Activated naive CD4-positive, alpha-beta T cell treated with anti-CD3 and anti-CD28 coated beads, Interleukin-2, amount 50 U/mL, for 24 hours (primary cell): ENCODE measurements around the gene VANGL2.

Experiments
- H3K27ac Mint-ChIP-seq: one replicate; pipeline ENCODE4 v1.8.0; 2021; ENCODE audit warnings: mild to moderate bottlenecking, mixed read lengths
- H3K27me3 Mint-ChIP-seq: one replicate; pipeline ENCODE4 v1.8.0; 2021; ENCODE audit warnings: mixed read lengths
- H3K36me3 Mint-ChIP-seq: one replicate; pipeline ENCODE4 v1.8.0; 2021; ENCODE audit warnings: mixed read lengths
- H3K4me1 Mint-ChIP-seq: one replicate; pipeline ENCODE4 v1.8.0; 2021; ENCODE audit warnings: mixed read lengths
- H3K4me3 Mint-ChIP-seq: one replicate; pipeline ENCODE4 v1.8.0; 2021; ENCODE audit warnings: mild to moderate bottlenecking, mixed read lengths
- H3K9me3 Mint-ChIP-seq: one replicate; pipeline ENCODE4 v1.8.0; 2021; ENCODE audit warnings: mixed read lengths

The VANGL2 gene

GRCh38 chr1:160451119-160451858, 50.9 kb downstream of the VANGL2 start:
- Mint-ChIP-seq H3K27ac (peak overlapping the region; percentile 93), H3K4me3 (peak overlapping the region; percentile 57), H3K4me1 (peaks cover 80% of the 10 kb centered on the region), H3K36me3 (peaks cover 1% of the 10 kb centered on the region), H3K27me3 (no peaks in the 10 kb centered on the region), H3K9me3 (peaks cover 7% of the 10 kb centered on the region)

DNA sequence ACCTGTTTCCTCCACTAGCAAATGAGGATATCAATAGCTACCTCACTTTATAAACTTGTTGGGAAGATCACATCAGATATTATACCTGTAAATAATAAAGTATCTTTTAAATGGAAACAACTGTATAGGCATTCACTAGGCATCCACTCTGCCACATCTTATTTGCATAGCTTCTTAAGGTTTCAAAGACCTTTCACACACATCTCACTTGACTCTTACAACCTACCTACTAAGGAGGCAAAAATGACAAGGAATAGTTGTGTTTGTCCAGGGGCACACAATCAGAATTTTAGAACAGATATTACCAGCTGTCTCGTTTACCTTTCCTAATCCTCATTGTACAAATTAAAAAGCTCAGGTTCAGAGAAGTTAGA, 51.5 kb downstream of the VANGL2 start:
- Mint-ChIP-seq H3K36me3 (peaks cover 1% of the 10 kb centered on the region), H3K9me3 (peaks cover 7% of the 10 kb centered on the region), H3K4me3 (peak overlapping the region; percentile 63), H3K27ac (peak overlapping the region; percentile 93), H3K4me1 (peaks cover 80% of the 10 kb centered on the region), H3K27me3 (no peaks in the 10 kb centered on the region)

GRCh38 chr1:160453443-160453842, 53.1 kb downstream of the VANGL2 start:
- Mint-ChIP-seq H3K27me3 (no peaks in the 10 kb centered on the region), H3K4me1 (peaks cover 78% of the 10 kb centered on the region), H3K27ac (peak overlapping the region; percentile 94), H3K9me3 (peaks cover 7% of the 10 kb centered on the region), H3K4me3 (peak overlapping the region; percentile 71), H3K36me3 (peaks cover 1% of the 10 kb centered on the region)

DNA sequence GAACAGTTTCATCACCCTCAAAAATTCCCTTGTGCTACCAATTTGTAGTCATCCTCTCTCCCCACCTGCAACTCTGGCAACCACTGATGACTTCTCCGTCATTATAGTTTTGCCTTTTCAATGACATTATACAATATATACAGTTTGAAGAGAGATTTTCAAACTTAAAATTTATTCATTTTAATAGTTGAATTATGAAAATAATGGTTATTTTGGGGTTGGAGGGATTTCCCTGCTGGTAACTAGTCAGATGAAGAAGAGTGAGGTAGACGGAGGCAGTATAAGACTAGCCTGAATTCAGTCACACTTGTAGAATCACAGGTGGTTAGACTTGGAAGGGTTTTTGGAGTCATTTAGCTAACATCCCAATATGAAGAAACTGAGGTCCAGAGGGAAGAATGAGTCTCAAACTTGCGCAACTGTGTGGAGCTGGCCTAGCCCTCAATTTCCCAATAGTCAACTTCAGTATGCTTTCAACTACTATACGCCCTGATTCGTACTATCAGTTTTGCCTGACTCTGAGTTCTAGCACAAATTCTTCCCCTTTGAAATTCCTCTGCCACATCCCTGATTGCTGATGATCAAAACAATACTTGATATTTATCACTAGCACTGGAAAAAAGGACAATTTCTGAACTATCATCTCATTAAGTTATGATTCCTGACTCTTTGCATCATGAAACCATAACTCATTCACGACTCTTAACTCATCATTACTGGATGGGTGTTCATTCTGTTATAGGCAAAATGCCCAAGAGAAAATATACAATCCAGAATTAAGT, 54.2 kb downstream of the VANGL2 start:
- H3K4me1 Mint-ChIP-seq: peaks cover 79% of the 10 kb centered on the region
- no peak overlapping the region for H3K4me3 Mint-ChIP-seq
- peak overlapping the region; percentile 87 for H3K27ac Mint-ChIP-seq
- H3K27me3 Mint-ChIP-seq: no peaks in the 10 kb centered on the region
- H3K9me3 Mint-ChIP-seq: peaks cover 7% of the 10 kb centered on the region
- peaks cover 1% of the 10 kb centered on the region for H3K36me3 Mint-ChIP-seq

GRCh38 chr1:160455153-160455517, 54.8 kb downstream of the VANGL2 start:
- peaks cover 7% of the 10 kb centered on the region for H3K9me3 Mint-ChIP-seq
- H3K4me3 Mint-ChIP-seq: no peak overlapping the region
- peak overlapping the region; percentile 87 for H3K27ac Mint-ChIP-seq
- no peaks in the 10 kb centered on the region for H3K27me3 Mint-ChIP-seq
- H3K4me1 Mint-ChIP-seq: peaks cover 82% of the 10 kb centered on the region
- H3K36me3 Mint-ChIP-seq: peaks cover 1% of the 10 kb centered on the region

DNA sequence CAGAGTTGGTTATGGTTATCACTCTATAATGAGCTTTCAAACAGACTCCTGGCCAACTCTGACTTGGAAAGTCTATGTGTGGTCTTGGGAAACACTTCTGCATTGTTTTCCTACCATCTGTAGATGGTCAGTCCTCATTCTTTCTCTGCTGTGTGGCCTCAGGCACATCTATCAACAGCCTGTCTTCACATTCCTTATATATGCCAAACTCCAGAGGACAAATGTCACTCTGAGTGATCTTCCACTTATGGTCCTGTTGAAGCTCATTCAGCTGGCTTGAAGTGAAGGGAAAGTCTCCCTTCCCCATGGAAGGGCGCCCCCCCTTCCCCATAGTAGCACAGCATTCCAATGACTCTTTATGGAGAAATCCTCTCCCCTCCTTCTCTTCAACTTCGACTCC, 58.7 kb downstream of the VANGL2 start:
- Mint-ChIP-seq H3K27ac (peak overlapping the region; percentile 99), H3K9me3 (no peaks in the 10 kb centered on the region), H3K4me1 (peaks cover 87% of the 10 kb centered on the region), H3K4me3 (peak overlapping the region; percentile 83), H3K36me3 (no peaks in the 10 kb centered on the region), H3K27me3 (no peaks in the 10 kb centered on the region)

DNA sequence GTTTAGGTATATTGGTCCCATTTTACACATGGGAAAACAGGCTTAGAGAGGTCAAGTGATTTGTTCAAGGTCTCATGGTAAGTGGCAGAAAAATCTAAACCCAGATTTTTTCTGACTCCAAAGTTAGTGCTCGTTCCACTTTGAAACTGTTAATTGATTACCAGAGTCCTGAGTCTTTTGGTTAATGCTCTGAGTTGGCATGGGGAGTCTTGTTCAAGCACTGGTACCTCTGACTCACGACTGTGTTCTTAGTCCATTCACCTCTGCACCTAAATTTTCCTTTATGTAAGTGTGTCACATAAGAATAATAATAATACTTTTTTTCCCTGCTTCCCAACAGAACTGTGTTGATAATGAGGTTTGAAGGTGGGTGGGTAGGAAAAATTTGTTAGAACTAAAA, 59.3 kb downstream of the VANGL2 start:
- Mint-ChIP-seq H3K9me3 (peaks cover 4% of the 10 kb centered on the region), H3K27me3 (no peaks in the 10 kb centered on the region), H3K36me3 (peaks cover 2% of the 10 kb centered on the region), H3K27ac (peak overlapping the region; percentile 99), H3K4me1 (peaks cover 90% of the 10 kb centered on the region), H3K4me3 (peak overlapping the region; percentile 83)

DNA sequence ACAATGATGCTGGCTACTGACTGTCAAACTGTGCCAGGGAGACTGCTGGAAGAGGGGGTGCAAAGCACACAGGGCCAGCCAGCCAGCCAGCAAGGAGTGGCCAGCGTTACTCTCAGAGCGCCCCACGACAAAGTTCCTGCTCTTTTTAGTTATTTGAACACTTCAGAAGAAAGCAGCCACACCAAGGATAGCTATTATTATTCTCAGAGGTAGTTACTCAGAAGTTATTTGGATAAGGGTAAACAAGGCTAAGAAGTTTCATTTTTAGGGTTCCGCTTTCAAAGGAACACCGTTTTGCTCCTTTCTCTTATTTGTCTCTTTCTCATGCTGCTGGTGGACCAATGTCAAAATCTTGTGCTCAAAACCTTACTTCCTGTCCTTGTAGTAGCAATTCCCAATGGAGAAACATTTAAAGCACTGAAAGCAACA, 59.9 kb downstream of the VANGL2 start:
- Mint-ChIP-seq H3K27me3 (no peaks in the 10 kb centered on the region), H3K27ac (peak overlapping the region; percentile 99), H3K4me3 (peak overlapping the region; percentile 83), H3K4me1 (peaks cover 89% of the 10 kb centered on the region), H3K36me3 (peaks cover 2% of the 10 kb centered on the region), H3K9me3 (peaks cover 4% of the 10 kb centered on the region)

- peaks cover 6% of the 10 kb centered on the region for H3K36me3 Mint-ChIP-seq
- H3K27ac Mint-ChIP-seq: peak overlapping the region; percentile 99
- no peaks in the 10 kb centered on the region for H3K27me3 Mint-ChIP-seq
- H3K9me3 Mint-ChIP-seq: peaks cover 4% of the 10 kb centered on the region
- peaks cover 89% of the 10 kb centered on the region for H3K4me1 Mint-ChIP-seq
- peak overlapping the region; percentile 83 for H3K4me3 Mint-ChIP-seq
Observed at GRCh38 chr1:160460683-160461287, 60.4 kb downstream of the VANGL2 start.

DNA sequence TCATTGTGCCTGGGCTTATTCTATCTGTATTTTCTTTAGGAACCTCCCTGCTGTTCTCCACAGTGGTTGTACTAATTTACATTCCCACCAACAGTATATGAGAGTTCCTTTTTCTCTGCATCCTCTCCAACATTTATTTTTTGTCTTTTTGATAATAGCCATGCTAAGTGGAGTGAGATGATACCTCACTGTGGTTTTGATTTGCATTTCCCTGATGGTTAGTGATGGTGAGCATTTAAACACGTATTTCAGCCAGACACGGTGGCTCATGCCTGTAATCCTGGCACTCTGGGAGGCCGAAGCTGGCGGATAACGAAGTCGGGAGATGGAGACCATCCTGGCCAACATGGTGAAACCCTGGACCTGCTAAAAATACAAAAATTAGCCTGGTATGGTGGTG, 64.8 kb downstream of the VANGL2 start:
- Mint-ChIP-seq H3K27ac (peak overlapping the region; percentile 96), H3K9me3 (peaks cover 4% of the 10 kb centered on the region), H3K27me3 (no peaks in the 10 kb centered on the region), H3K4me1 (peaks cover 81% of the 10 kb centered on the region), H3K36me3 (peaks cover 7% of the 10 kb centered on the region), H3K4me3 (no peak overlapping the region)

- Mint-ChIP-seq H3K36me3 (peaks cover 7% of the 10 kb centered on the region), H3K4me3 (no peak overlapping the region), H3K27me3 (no peaks in the 10 kb centered on the region), H3K4me1 (peaks cover 64% of the 10 kb centered on the region), H3K9me3 (peaks cover 4% of the 10 kb centered on the region), H3K27ac (peak overlapping the region; percentile 64)
Observed at GRCh38 chr1:160466961-160467360, 66.6 kb downstream of the VANGL2 start.

DNA sequence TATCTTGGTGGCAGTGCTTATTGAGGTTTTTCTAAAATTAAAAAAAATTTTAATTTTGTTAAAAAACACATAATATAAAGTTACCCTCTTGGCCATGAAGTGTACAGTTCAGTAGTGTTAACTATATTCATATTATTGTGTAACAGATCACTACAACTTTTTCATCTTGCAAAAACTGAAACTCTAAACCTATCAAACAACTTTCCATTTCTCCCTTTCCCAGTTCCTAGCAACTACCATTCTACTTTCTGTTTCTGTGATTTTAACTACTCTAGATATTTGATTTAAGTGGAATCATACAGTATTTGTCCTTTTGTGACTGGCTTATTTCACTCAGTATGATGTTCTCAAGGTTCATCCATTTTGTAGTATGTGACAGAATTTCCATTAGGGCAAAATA, 67.2 kb downstream of the VANGL2 start:
- Mint-ChIP-seq H3K4me3 (peak overlapping the region; percentile 0), H3K27me3 (no peaks in the 10 kb centered on the region), H3K9me3 (peaks cover 4% of the 10 kb centered on the region), H3K4me1 (peaks cover 59% of the 10 kb centered on the region), H3K27ac (peak overlapping the region; percentile 60), H3K36me3 (peaks cover 7% of the 10 kb centered on the region)

DNA sequence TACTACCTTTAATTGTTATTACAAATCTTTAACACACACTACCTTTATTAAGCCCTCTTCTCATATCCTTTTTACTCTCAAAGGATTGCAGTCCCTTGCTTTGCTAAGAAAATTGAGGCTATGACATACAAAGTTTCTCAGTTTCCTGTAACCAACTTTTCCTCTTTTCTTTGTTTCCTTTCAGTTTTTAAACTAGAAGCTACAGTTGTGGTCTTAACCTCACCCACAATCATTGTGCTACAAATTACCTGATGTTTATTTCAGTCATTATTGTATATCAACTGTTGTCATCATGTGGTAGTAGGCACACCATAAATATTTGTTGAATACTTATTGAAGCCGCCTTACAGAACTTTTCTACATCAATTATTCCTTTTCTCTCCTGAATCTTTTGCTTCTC, 70.9 kb downstream of the VANGL2 start:
- Mint-ChIP-seq H3K36me3 (no peaks in the 10 kb centered on the region), H3K4me3 (no peak overlapping the region), H3K27me3 (no peaks in the 10 kb centered on the region), H3K27ac (no peak overlapping the region), H3K4me1 (peaks cover 26% of the 10 kb centered on the region), H3K9me3 (no peaks in the 10 kb centered on the region)

DNA sequence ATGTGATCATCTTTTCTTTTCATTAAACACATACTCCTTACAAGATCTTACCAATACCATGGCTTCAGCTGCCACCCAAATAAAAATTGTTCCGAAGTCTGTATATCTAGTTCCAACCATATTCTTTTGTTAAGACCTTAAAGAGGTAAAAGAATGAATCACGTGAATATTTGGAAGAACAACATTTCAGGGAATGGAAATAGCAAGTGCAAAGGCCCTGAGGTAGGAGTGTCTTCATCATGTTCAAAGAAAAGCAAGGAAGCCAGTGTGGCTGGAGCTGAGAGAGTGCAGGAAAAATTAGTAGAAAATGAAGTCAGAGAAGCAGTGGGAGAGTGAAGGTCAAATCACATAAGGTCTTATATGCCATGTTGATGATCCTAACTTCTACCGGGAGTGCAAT, 71.7 kb downstream of the VANGL2 start:
- no peak overlapping the region for H3K27ac Mint-ChIP-seq
- no peaks in the 10 kb centered on the region for H3K27me3 Mint-ChIP-seq
- H3K36me3 Mint-ChIP-seq: no peaks in the 10 kb centered on the region
- peaks cover 17% of the 10 kb centered on the region for H3K4me1 Mint-ChIP-seq
- H3K4me3 Mint-ChIP-seq: no peak overlapping the region
- no peaks in the 10 kb centered on the region for H3K9me3 Mint-ChIP-seq

DNA sequence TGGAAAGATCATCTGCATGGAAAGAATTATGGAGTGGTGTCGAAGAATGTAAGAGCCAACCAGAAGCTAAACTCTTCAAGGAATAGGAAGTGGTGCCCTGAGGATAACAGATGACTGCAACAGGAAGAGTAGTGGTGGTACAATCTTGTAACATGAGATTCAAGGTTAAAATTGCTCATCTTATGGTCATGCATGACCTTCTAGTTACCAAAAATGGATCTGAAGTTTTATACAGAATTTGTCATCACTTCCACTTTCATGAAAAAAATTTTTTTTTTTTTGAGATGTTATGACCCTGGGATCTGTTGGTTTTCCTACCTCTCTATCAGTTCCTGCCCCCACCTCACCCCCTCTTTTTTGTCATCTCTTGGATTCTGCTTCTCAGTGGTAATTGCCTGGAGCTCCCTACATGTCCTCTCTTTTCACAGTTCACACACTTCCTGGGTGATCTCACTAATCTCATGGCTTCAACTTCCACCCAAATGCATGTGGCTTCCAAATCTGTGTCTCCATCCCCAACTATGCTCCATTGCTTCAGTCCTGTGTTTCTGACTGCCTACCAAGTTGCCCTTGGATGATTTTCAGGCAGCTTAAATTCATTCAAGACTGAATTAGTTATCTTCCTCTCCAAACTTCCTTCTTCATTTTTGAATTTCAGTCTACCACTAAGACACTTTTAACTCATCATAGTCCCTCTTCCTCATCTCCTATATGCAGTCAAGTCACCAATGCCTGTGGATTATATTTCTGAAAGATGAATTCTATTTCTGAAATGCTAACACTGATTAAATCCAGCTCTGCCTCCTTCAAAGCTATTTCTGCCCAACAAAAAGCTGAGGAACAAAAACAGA, 74.3 kb downstream of the VANGL2 start:
- Mint-ChIP-seq H3K36me3 (peaks cover 6% of the 10 kb centered on the region), H3K4me3 (no peak overlapping the region), H3K9me3 (no peaks in the 10 kb centered on the region), H3K27me3 (no peaks in the 10 kb centered on the region), H3K4me1 (peaks cover 8% of the 10 kb centered on the region), H3K27ac (no peak overlapping the region)
